GM12891 (cell line): ENCODE measurements around the gene GRIA3.
"Not testable (repeated sequence)": the region's sequence is repeated elsewhere in the genome, so short reads cannot be mapped to it uniquely, and the experiment has no call there.

ENCODE experiments used
- DNase-seq: peaks from one replicate; pipeline ENCODE4 v3.0.0; 2011; ENCODE audit warnings: low spot score; ENCODE audit not compliant: insufficient read length
- FAIRE-seq: peaks from 2 replicates; lab custom pipeline; 2011; peaks lifted over from hg19 to GRCh38; lab: Jason Lieb, UNC
- PAX5 ChIP-seq: IDR thresholded peaks from 2 replicates; pipeline ENCODE4 v1.6.1; 2011; ENCODE audit warnings: low read length, moderate library complexity, mild to moderate bottlenecking; ENCODE audit not compliant: insufficient read depth, severe bottlenecking
- POLR2A ChIP-seq: IDR thresholded peaks from 2 replicates; pipeline ENCODE4 v1.6.1; 2011; ENCODE audit warnings: low read depth, low read length, control low read depth
- POLR2AphosphoS5 ChIP-seq: IDR thresholded peaks from 2 replicates; pipeline ENCODE4 v1.6.1; 2011; ENCODE audit warnings: low read depth, low read length, control low read depth
- POU2F2 ChIP-seq: IDR thresholded peaks from 2 replicates; pipeline ENCODE4 v1.6.1; 2011; ENCODE audit warnings: low read depth, mild to moderate bottlenecking, control low read depth, low read length, moderate library complexity
- SPI1 ChIP-seq: IDR thresholded peaks from 2 replicates; pipeline ENCODE4 v1.6.1; 2011; ENCODE audit warnings: low read depth, low read length, control low read depth
- TAF1 ChIP-seq: IDR thresholded peaks from 2 replicates; pipeline ENCODE4 v1.6.1; 2011; ENCODE audit warnings: low read depth, low read length, control low read depth

Gene GRIA3

DNA sequence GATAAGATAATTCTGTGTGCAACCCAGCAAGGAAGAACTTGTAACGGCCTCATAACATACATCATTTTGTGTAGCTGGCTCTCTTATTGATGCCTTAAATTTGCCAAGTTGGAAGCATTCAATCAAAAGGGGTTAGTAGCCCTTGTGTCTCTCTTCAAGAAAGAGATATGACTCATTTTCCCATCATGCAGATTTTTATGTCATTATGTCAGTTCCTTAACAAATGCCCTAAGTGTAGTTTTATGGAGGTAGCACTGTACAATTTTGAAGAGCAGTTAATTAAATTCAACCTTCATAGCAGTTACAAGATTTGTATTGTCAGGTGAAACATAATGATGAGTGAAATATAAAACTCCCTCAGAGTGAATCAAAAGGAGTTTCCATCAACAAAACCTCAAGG is 215.6 kb downstream of the GRIA3 start:
- no peak for TF ChIP-seq TAF1

GRCh38 chrX:123405231-123405630 is 221.2 kb downstream of the GRIA3 start:
- DNase-seq (no peak), FAIRE-seq (peak; percentile 35)
- no peak for TF ChIP-seq SPI1
- TF ChIP-seq POU2F2, result no peak
- TF ChIP-seq POLR2AphosphoS5, result no peak
- TF ChIP-seq TAF1, result no peak
- TF ChIP-seq PAX5, result no peak
- no peak for TF ChIP-seq POLR2A

More for the DNA sequence above, 215.6 kb downstream of the GRIA3 start:
- FAIRE-seq (no peak), DNase-seq (no peak)

DNA sequence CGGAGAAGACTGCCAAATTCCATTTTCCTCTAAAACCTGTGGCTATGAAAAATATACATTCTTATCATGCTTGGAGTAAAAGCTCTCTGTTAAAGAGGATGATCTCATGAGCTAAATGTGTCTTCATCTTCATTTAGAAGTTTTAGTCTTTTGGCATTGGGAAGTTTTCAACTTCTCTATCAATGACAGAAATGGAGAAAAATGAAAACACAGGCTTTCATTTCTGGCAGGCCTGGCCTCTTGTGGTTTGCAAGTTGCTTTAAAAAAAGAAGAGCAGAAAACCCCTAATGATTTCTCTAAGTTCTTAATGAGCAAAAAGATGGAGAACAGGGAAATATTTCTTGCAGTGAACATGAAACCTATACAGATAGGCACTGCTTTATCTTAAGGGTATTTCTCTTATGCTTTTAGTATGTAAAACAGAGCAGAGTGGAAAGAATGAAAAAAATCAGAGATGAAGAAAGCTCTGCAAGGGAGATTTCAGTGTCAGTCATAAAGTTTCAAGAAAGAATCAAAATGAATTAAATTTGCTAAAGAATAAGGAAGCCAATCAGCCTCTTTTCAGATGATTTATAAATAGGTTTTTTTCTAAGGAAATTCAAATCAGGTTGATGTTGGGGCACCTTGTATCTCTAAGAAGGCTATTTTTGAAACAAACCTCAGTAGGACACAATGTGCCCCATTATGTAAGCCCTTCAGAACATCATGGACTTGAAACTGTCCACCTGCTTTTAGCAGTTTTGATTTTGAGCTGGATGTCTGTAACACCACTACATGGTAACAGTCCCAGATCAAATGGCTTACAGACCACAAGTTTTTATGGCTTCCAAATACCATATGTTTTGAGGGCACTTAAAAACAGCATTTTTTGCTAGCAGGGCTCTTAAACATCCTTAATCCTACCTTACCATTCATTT is 225.0 kb downstream of the GRIA3 start:
- TF ChIP-seq POU2F2 (no peak), POLR2AphosphoS5 (no peak), POLR2A (no peak), PAX5 (no peak), SPI1 (no peak), TAF1 (no peak)
- DNase-seq (no peak), FAIRE-seq (peak; percentile 66)

- TF ChIP-seq POLR2A, result no peak
- no peak for TF ChIP-seq POU2F2
- no peak for TF ChIP-seq SPI1
- TF ChIP-seq POLR2AphosphoS5, result no peak
- TF ChIP-seq PAX5, result no peak
- no peak for TF ChIP-seq TAF1
- DNase-seq, result no peak
- no peak for FAIRE-seq
These were observed 238.8 kb downstream of the GRIA3 start for GRCh38 chrX:123422875-123423274.

DNA sequence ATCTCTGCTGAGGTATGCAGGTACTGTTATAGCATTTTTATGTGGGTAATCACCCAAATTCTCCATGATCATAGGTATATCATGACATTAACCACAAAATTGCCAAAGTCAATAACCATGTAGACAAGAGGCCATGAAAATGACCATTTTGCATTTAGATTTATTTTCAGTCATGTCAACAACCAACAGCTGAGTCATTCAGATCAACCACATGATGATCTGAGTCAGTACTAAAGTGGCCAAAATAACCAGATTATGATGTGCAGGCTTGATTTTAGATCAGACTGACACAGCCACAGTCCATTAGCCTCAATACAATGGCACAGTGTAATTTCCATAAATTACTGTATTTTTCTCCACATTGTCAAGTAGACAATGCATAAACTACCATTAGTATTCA is 240.5 kb downstream of the GRIA3 start:
- TF ChIP-seq POU2F2 (no peak), PAX5 (no peak), TAF1 (no peak), SPI1 (no peak), POLR2A (no peak)
- DNase-seq (no peak), FAIRE-seq (peak; percentile 77)

DNA sequence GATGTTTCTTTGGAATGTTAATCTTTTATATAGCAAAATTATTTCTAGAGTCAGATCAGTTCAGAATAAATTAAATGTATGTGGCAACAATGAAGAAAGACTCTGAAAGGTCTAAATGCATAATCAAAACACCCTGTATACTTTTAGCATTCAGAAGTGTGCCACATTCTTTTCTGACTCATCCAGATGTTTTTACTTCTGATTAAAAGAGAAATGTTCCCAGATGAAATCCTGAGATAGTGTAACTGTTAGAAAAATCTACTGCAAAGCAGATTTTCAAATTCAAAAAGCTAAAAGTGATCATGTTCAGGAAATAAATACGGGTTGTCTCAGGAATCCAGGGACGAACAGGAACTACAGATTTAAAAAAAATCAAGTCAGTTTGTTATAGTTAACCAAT is 241.4 kb downstream of the GRIA3 start:
- FAIRE-seq (no peak), DNase-seq (no peak)
- TF ChIP-seq TAF1, result no peak
- no peak for TF ChIP-seq POU2F2

GRCh38 chrX:123425904-123426303 is 241.8 kb downstream of the GRIA3 start:
- FAIRE-seq (peak; percentile 35), DNase-seq (no peak)
- TF ChIP-seq PAX5 (no peak), POU2F2 (no peak), SPI1 (no peak), POLR2AphosphoS5 (no peak), POLR2A (no peak), TAF1 (no peak)

- TF ChIP-seq POLR2A (no peak), POLR2AphosphoS5 (no peak), TAF1 (no peak), POU2F2 (no peak), PAX5 (no peak), SPI1 (no peak)
- DNase-seq, result no peak
- no peak for FAIRE-seq
These were observed 248.5 kb downstream of the GRIA3 start for GRCh38 chrX:123432361-123433150.

- DNase-seq (no peak), FAIRE-seq (no peak)
These were observed 252.5 kb downstream of the GRIA3 start for GRCh38 chrX:123436512-123437136.

DNA sequence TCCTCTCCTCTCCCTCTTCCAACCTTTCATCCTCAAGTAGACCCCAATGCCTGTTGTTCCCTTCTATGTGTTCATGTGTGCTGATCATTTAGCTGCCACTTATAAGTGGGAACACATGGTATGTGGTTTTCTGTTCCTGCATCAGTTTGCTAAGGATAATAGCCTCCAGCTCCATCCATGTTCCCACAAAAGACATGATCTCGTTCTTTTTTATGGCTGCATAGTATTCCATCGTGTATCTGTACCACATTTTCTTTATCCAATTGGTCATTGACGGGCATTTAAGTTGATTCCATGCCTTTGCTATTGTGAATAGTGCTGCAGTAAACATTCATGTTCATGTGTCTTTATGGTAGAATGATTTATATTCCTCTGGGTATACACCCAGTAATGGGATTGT is 255.8 kb downstream of the GRIA3 start:
- not testable (repeated sequence) for DNase-seq
- peak; percentile 82 for FAIRE-seq

More at GRCh38 chrX:123436512-123437136, 252.5 kb downstream of the GRIA3 start:
- TF ChIP-seq SPI1 (no peak), POU2F2 (no peak), TAF1 (no peak), POLR2AphosphoS5 (no peak)
